Left forelimb (tissue), 1 donor: Measurements from ENCODE around the gene PIGN.
"Not testable (repeated sequence)": the region's sequence is repeated elsewhere in the genome, so short reads cannot be mapped to it uniquely, and the experiment has no call there.

Experiments used
- DNase-seq: peaks from one replicate; pipeline ENCODE4 v3.0.0-alpha.2; 2018; ENCODE audit warnings: low spot score

PIGN gene

DNA sequence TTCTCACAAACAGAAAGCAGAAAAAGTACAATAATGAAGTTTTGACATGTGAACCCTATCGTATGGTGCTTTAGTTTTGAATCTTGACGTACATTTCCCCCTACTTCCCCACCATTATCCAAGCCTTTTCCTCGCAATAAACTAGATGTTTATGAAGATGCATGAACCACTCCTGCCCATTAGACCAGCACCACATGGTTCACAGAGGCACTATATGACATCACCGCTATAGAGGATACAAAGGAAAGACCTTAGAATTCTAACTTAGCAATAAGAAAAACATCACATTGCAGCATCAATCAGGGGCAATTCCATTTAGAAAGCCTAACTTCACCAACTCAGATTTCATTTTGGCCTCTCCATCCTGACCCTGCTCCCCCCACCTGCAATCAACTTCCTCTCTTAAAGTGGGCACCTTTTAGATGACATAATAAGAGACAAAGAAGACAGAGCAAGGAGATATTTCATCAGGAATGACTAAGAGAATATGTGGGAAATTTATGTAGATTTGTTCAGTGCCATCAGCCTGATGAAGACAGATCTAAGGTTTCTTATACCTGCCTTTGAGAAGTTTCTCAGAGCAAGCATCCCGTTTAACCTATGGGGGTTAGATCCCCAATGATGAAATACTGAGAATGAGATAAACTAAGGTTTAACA lies 124.9 kb downstream of the PIGN start:
- DNase-seq: no peak

- DNase-seq: no peak
These were observed 126.0 kb downstream of the PIGN start for GRCh38 chr18:62060820-62061219.

DNA sequence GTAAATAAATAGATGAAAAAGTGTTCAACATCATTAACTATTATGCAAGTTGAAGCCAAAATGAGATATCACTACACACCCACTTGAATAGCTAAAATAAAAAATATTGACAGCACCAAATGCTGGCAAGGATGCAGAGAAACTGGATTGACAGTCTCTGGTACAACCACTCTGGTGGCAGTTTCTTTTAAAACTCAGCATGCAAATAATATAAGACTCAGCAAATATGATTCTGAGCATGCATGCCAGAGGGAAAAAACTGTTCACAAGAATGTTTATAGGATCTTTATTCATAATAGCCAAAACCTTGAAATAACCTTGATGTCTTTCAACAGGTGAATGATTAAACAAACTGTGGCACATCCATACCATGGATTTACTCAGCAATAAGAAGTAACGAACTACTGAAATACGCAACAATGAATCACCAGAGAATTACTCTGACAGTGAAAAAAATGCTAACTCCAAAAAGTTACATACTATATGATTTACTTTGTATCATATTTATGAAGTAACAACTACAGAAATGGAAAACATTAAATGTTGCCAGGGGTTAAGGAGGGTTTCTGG lies 131.8 kb downstream of the PIGN start:
- DNase-seq: no peak

DNA sequence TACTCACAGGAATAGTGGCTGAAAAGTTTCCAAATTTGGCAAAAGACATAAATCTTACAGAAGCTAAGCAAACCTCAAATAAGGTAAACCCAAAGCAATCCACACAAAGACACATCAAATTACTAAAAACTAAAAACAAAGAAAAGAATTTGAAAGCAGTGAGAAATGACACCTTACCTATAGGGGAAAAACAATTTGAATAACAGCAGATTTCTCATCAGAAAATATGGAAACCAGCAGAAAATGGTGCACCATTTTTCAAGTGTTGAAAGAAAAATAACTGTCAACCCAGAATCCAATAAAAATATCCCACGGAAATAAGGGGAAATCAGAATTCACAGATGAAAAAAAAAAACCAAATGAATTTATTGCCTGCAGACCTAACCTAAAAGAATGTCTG lies 138.6 kb downstream of the PIGN start:
- DNase-seq: no peak

- no peak for DNase-seq
These were observed 141.5 kb downstream of the PIGN start for GRCh38 chr18:62045316-62045715.

GRCh38 chr18:62044490-62045000 lies 142.3 kb downstream of the PIGN start:
- DNase-seq: no peak

- DNase-seq: no peak
These were observed 148.7 kb downstream of the PIGN start for GRCh38 chr18:62037989-62038778.

GRCh38 chr18:62037012-62037742 lies 149.7 kb downstream of the PIGN start:
- DNase-seq: no peak

GRCh38 chr18:62034286-62034685 lies 152.6 kb downstream of the PIGN start:
- not testable (repeated sequence) for DNase-seq

DNA sequence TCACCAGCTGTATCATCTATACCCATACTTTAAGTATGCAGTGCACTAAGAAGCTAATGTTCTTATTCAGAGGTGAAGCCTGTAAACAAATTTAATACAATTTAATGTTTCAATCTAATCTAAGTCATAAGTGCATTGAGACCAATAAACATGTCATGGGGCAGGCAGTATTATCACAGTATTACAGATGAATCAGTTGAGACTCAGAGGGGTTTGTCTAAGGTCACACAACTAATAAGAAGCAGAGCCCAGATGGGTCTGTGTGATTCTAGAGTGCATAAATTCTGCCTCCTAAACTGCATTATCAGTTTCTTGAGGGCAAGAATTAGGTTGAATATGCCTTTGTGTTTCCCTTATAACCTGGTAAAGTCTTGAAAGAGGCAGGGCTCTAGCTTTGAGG lies 153.1 kb downstream of the PIGN start:
- no peak for DNase-seq

GRCh38 chr18:62033207-62033606 lies 153.6 kb downstream of the PIGN start:
- DNase-seq: no peak

DNA sequence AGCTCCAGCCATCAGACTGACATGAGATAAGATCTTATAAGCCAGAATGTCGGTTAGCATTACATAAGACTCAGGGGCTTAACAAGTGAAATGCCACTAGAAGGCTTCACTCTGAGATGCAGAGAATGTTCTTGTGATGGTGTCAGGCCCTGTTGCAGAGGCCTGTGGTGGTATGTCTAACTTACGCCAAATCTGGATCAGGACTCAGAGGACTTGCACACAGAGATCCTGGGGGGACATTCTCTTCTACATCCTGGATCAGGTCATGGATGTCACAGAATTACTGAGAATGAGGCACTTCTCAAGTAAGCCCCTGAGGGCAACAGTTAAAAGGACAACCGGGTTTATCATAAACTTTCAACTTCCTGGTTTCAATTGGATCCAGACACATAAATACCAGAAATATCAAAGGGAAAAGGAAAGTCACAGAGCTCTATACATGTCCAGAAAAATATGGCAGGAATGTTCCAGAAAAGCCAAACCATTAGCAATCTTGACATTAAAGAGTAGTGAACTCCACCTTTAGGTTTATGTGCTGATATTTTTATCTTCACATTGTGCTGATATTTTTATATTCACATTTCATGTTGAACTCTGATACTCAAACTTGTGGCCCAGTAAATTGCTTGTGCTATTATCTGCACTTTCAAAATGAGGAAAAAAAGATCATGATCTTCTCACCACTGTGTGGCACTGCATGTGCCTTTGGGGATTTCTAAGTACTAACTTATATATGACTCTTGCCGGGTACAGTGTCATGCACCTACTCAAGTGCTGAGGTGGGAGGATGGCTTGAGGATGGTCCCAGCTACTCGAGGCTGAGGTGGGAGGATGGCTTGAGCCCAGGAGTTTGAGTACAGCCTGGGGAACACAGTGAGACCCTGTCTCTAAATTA lies 156.5 kb downstream of the PIGN start:
- no peak for DNase-seq

GRCh38 chr18:62028715-62029114 lies 158.1 kb downstream of the PIGN start:
- DNase-seq: no peak

DNA sequence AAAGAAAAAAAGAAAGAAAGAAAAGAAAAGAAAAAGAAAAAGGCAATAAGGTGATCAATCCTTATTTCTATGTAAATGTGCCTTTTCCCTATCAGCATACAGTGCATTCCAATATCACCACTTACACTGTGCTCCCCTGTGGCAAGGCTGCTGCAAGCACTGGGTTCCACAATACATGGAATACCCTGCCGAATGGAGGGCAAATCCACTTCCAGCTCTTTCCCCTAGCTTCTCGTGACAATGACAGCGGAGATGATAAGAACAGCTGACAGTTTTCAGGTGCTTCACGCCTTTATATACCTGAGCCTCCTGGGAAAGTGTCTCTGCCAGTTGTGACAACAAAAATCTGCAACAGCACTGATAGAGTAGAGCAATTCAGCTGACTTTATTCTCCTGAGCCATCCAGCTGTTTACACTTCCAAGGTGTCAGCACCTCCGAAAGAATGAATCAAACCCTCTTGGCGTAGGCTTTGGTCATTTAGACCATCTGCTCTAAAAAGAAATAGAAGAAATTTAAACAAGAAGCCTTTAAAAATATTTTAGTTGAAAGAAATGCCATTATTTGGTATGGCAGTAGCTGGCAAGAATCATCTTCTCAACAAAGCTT lies 158.8 kb downstream of the PIGN start:
- no peak for DNase-seq

DNA sequence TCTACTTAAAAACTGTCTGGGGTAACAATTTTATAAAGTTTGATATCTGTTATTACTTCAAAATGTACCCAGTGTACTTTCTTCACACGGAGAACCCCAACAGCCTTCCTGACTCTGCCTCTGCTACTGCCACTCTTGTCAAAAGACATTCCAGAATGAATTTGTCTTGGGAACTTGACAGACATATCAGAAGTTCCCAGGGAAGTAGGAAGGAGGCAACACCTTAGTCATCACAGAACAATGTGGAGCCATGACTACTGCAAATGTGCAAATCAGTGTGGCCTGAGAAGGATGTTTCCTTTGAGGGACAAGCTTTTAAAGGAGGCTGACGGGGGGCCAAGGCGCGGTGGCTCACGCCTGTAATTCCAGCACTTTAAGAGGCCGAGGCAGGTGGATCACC lies 160.3 kb downstream of the PIGN start:
- DNase-seq: no peak

DNA sequence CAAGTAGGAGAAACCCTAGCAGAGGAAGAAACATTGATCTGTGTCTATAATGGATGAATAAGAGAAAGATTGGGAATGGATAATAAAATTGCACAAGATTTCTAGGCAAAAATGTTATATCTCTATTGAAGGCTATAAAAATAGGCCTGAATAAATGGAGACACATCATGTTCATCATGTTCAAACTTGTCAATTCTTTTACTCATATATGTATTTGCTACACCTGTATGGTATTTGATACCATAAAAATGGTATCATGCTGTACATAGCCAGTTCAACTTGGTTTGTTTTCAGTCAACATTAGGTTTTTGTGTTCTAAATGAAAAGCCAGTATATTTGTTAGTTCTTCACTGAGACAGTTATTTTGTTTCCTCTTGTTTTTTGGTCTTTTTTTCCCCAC lies 161.9 kb downstream of the PIGN start:
- no peak for DNase-seq

DNA sequence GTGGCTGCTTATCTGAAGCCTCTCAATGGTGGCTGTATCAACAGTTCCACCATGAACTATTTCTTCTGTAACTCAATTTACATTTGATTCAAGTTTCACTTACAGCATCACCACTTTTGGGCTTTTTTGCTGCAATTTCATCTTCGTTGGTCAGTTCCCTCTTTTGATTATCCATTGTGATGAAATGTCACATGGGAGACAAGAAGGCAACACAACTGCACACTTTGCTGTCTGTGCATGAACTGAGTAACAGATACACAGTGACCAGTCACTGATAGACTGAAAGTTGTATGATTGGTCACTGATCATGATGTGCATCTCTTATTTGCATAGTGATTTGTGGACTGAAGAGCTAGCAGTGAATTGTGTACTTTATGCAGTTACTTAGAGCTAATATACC lies 163.3 kb downstream of the PIGN start:
- DNase-seq: no peak

DNA sequence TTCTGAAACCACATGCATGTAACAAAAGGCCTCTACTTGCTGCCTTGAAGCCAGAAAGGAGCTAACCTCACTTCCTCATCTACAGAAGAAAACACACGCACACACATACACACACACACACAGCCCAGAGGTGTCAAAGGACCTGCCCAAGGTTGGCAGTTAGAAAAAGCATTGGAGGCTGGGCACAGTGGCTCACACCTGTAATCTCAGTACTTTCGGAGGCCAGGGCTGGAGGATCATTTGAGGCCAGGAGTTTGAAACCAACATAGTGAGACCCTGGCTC lies 168.2 kb downstream of the PIGN start:
- DNase-seq: no peak

GRCh38 chr18:62018034-62018758 lies 168.7 kb downstream of the PIGN start:
- peak; percentile 86 for DNase-seq

DNA sequence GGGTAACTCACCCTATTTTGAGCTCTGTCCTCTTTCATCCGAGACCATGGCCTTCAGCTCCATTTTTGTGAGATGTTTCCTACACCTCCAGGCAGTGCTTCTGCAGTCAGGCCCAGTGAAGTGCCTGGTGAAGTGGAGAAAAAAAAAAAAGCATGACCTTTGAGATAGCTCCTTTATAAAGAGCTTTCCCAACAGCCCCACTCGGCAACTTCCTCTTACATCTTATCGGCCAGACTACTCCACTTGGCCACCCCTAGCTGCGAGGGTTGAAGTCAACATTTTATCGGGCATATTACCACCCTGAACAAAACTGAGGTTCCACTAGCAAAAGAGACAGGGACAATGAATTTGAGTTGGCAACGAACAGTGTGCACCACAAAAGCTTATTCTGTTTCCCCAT lies 169.2 kb downstream of the PIGN start:
- DNase-seq: no peak

- no peak for DNase-seq
These were observed 175.4 kb downstream of the PIGN start for GRCh38 chr18:62011416-62011815.
